GM12878 (cell line): ENCODE measurements around the gene THADA. TPM values are rescaled to one million over a fixed set of nuclear protein-coding genes. Genes with fewer than 3 reads are reported as not detected.

Source experiments
- ATAC-seq: fragments of 200-7000 bp; cut with Tn5 transposase; 3 replicates; pipeline ENCODE4 v1.9.1; 2020; ENCODE audit warnings: mild to moderate bottlenecking, moderate library complexity
- BruUV-seq: library from RNA; stranded (reverse); fragments of 400-500 nt; replicated peaks from 2 replicates; lab custom pipeline; 2021; lab: Mats Ljungman, UMichigan
- CTCF ChIA-PET: fragments of 300-600 bp; sonication (Branson Sonifier 250); formaldehyde crosslinking; extraction: SDS; loops from one replicate; lab custom pipeline; 2021; ENCODE audit warnings: inconsistent platforms; lab: Yijun Ruan, JAX
- POLR2A ChIA-PET: fragments of 350-600 bp; formaldehyde crosslinking; extraction: SDS; loops from one replicate; lab custom pipeline; 2021; ENCODE audit warnings: inconsistent platforms; lab: Charles Lee
- RAD21 ChIA-PET: fragments of 300-600 bp; sonication (Branson Sonifier 250); formaldehyde crosslinking; loops from one replicate; lab custom pipeline; 2023; ENCODE audit warnings: antibody characterized with exemption; ENCODE audit not compliant: unreplicated experiment; lab: Charles Lee
- SMC1A ChIA-PET: fragments of 300-600 bp; sonication (Branson Sonifier 250); formaldehyde crosslinking; loops from one replicate; lab custom pipeline; 2023; ENCODE audit not compliant: unreplicated experiment, uncharacterized antibody; lab: Charles Lee
- DNase-seq: peaks from one replicate; pipeline ENCODE4 v3.0.0-alpha.2; 2011; ENCODE audit warnings: low read depth, low spot score
- FAIRE-seq: peaks from 3 replicates; lab custom pipeline; 2011; peaks lifted over from hg19 to GRCh38; lab: Jason Lieb, UNC
- H2AFZ ChIP-seq: 2 replicates; pipeline ENCODE4 v1.6.0; 2011; ENCODE audit warnings: low read depth, low read length, control low read depth; ENCODE audit not compliant: control insufficient read depth
- H3K27ac ChIP-seq: 2 replicates; pipeline ENCODE4 v1.5.1; 2011; ENCODE audit warnings: control low read depth; ENCODE audit not compliant: control insufficient read depth, insufficient read depth
- H3K27me3 ChIP-seq, 2 experiments: replicated peaks in 1 of 2; 2 replicates each; pipeline versions ENCODE4 v1.6.0 to v1.6.1; 2011; ENCODE audit warnings: low read length in 1 of 2; ENCODE audit not compliant: control insufficient read depth in 2 of 2, insufficient read depth in 2 of 2
- H3K36me3 ChIP-seq, 2 experiments: 2 replicates each; pipeline ENCODE4 v1.5.1; 2011; ENCODE audit warnings: low read length in 1 of 2; ENCODE audit not compliant: control insufficient read depth in 2 of 2, insufficient read depth in 2 of 2
- H3K4me1 ChIP-seq: 2 replicates; pipeline ENCODE4 v1.6.1; 2011; ENCODE audit warnings: mild to moderate bottlenecking, low read length, moderate library complexity, mixed read lengths; ENCODE audit not compliant: control insufficient read depth, insufficient read depth
- H3K4me2 ChIP-seq: 2 replicates; pipeline ENCODE4 v1.6.0; 2011; ENCODE audit warnings: control low read depth; ENCODE audit not compliant: control insufficient read depth, insufficient read depth
- H3K4me3 ChIP-seq: fragments of 200-600 bp; sonication (generic); 2 replicates; pipeline ENCODE4 v1.5.1; 2016
- H3K79me2 ChIP-seq: 2 replicates; pipeline ENCODE4 v1.6.0; 2011; ENCODE audit warnings: low read length; ENCODE audit not compliant: control insufficient read depth, insufficient read depth
- H3K9ac ChIP-seq: 2 replicates; pipeline ENCODE4 v1.8.0; 2011; ENCODE audit warnings: low read length, control low read depth, mixed read lengths; ENCODE audit not compliant: control insufficient read depth, insufficient read depth
- H3K9me3 ChIP-seq: replicated peaks from 3 replicates; pipeline ENCODE4 v1.5.1; 2011; ENCODE audit warnings: mild to moderate bottlenecking, low read length; ENCODE audit not compliant: control insufficient read depth, insufficient read depth
- H4K20me1 ChIP-seq: 2 replicates; pipeline ENCODE4 v1.6.0; 2011; ENCODE audit not compliant: control insufficient read depth, insufficient read depth
- ATF7 ChIP-seq: fragments of 450-650 bp; IDR thresholded peaks from 2 replicates; pipeline ENCODE4 v1.6.1; 2016; ENCODE audit warnings: low read depth, mild to moderate bottlenecking
- CBFB ChIP-seq: IDR thresholded peaks from 2 replicates; pipeline ENCODE4 v1.6.1; 2016; ENCODE audit warnings: antibody characterized with exemption, low read depth
- PML ChIP-seq: IDR thresholded peaks from 2 replicates; pipeline ENCODE4 v1.6.1; 2012; ENCODE audit warnings: low read length, inconsistent platforms
- RUNX3 ChIP-seq: IDR thresholded peaks from 2 replicates; pipeline ENCODE4 v1.6.1; 2012; ENCODE audit warnings: low read length, inconsistent platforms
- in situ Hi-C: fragments of 300-500 bp; cut with MboI; formaldehyde crosslinking; loops from 9 replicates; pipeline ENCODE4 v1.14.3; 2018; ENCODE audit warnings: mixed read lengths
- intact Hi-C: fragments of 100-400 bp; cut with micrococcal nuclease; formaldehyde crosslinking; loops from one replicate; pipeline ENCODE4 v1.14.2; 2022; ENCODE audit not compliant: unreplicated experiment
- polyA plus RNA-seq, 11 experiments: library from polyadenylated mRNA; depleted of rRNA in 4 of 11; unstranded in 6 of 11; stranded (reverse) in 5 of 11; fragments of >200 nt; fragmentation: Nextera tagmentation in 4 of 11; fragmentation: Illumina TruSeq in 1 of 11; extraction: Ambion mirVana in 4 of 11; extraction: Trizol in 1 of 11; gene quantifications; 1 replicate in 1 of 11; 2 replicates in 10 of 11; pipeline versions ENCODE4 v1.2.1 to v1.2.3, GENCODE V29; 2011 to 2016; ENCODE audit warnings: inconsistent platforms in 2 of 11, missing spikeins in 2 of 11, low read depth in 1 of 11
- total RNA-seq, 4 experiments: library from RNA; depleted of rRNA in 3 of 4; stranded (reverse); fragments of >200 nt in 3 of 4; fragmentation: Illumina TruSeq in 1 of 4; extraction: Trizol in 1 of 4; gene quantifications; 2 replicates each; pipeline versions ENCODE4 v1.2.1 to v1.2.3, GENCODE V29; 2013 to 2021
- TF ChIP-seq, protein P1 (sequence below): fragments of 450-650 bp; IDR thresholded peaks from 2 replicates; pipeline ENCODE4 v1.6.1; 2017; ENCODE audit warnings: mild to moderate bottlenecking, moderate library complexity

The THADA gene
- total and polyA plus RNA-seq, 10 of the 15 experiments (the other 5 are each of a cell fraction or from before 2014, with no cell fraction given): 14.6 to 33.2 (median 23.2) TPM

DNA sequence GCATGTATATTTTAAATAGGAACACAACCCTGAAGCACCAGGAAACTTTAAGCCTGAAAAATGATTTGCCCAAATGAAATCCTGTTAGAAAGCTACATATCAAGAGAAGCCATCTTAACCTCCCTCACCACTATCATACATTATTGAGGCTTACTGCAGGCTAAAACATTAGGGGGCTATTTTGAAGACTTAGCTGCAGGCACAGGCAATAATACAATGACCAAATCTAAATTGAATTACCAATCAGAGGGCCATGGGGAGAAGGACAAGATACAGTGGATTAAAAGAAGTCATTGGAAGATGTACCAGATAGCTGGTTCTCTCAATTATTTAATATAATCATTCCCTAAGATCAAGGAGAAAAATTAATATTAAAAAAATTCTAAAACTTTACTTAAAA lies 73.7 kb downstream of the THADA start:
- no peak for FAIRE-seq
- no peaks in the 10 kb centered on the region for H3K9me3 ChIP-seq
- no peak overlapping the region for H3K4me2 ChIP-seq
- DNase-seq: no peak
- BruUV-seq: no TSS peak
- TF ChIP-seq ATF7 (no peak), RUNX3 (no peak), CBFB (no peak), PML (no peak)
- TF ChIP-seq, protein P1, sequence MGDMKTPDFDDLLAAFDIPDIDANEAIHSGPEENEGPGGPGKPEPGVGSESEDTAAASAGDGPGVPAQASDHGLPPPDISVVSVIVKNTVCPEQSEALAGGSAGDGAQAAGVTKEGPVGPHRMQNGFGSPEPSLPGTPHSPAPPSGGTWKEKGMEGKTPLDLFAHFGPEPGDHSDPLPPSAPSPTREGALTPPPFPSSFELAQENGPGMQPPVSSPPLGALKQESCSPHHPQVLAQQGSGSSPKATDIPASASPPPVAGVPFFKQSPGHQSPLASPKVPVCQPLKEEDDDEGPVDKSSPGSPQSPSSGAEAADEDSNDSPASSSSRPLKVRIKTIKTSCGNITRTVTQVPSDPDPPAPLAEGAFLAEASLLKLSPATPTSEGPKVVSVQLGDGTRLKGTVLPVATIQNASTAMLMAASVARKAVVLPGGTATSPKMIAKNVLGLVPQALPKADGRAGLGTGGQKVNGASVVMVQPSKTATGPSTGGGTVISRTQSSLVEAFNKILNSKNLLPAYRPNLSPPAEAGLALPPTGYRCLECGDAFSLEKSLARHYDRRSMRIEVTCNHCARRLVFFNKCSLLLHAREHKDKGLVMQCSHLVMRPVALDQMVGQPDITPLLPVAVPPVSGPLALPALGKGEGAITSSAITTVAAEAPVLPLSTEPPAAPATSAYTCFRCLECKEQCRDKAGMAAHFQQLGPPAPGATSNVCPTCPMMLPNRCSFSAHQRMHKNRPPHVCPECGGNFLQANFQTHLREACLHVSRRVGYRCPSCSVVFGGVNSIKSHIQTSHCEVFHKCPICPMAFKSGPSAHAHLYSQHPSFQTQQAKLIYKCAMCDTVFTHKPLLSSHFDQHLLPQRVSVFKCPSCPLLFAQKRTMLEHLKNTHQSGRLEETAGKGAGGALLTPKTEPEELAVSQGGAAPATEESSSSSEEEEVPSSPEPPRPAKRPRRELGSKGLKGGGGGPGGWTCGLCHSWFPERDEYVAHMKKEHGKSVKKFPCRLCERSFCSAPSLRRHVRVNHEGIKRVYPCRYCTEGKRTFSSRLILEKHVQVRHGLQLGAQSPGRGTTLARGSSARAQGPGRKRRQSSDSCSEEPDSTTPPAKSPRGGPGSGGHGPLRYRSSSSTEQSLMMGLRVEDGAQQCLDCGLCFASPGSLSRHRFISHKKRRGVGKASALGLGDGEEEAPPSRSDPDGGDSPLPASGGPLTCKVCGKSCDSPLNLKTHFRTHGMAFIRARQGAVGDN: no peak
- TF ChIP-seq, all 136 proteins: peak for 0
- Histone ChIP-seq H3K36me3 (0 out of 4 replicates have a peak, but pooled peaks cover 0 to 8% of the 10 kb centered on the region in 2 experiments), H4K20me1 (no peaks in the 10 kb centered on the region), H3K4me1 (peaks cover 11% of the 10 kb centered on the region), H3K79me2 (no peaks in the 10 kb centered on the region), H3K9ac (no peak overlapping the region), H3K27ac (no peak overlapping the region), H3K4me3 (no peak overlapping the region), H2AFZ (no peak overlapping the region), H3K27me3 (no peaks in the 10 kb centered on the region)
- ChIA-PET POLR2A (interaction anchor here (0.5 to 1.3 kb wide), 4 partner anchors 11 to 226 kb away, joined by 3 to 6 read pairs (median 4); no protein-coding TSS in a partner anchor), SMC1A (interaction anchor here (0.8 to 2.0 kb wide), 11 partner anchors 8 to 560 kb away, joined by 3 to 8 read pairs (median 4); no protein-coding TSS in a partner anchor), RAD21 (interaction anchor here (0.8 to 2.3 kb wide), 5 partner anchors 16 to 119 kb away, joined by 3 to 9 read pairs (median 4); no protein-coding TSS in a partner anchor), CTCF (interaction anchor here (0.8 to 2.1 kb wide), 10 partner anchors 8 to 295 kb away, joined by 3 to 14 read pairs (median 4); no protein-coding TSS in a partner anchor)
- intact Hi-C loops (no loop called here), in situ Hi-C loops (no loop called here)
- ATAC-seq: no peak
